Skeletal muscle tissue (tissue), 4 donors: Measurements from ENCODE around the gene MLXIPL. TPM values are rescaled to one million over a fixed set of nuclear protein-coding genes. Genes with fewer than 3 reads are reported as not detected.
"Not testable (repeated sequence)": the region's sequence is repeated elsewhere in the genome, so short reads cannot be mapped to it uniquely, and the experiment has no call there.

ENCODE experiments used
- H3K27ac ChIP-seq: one replicate; pipeline ENCODE4 v1.7.0; 2013; ENCODE audit warnings: mild to moderate bottlenecking, low read depth, low read length, inconsistent platforms
- H3K27me3 ChIP-seq, 3 donors: one replicate each; pipeline ENCODE4 v1.7.0; 2013; ENCODE audit warnings: low read length in 3 of 3; ENCODE audit not compliant: control insufficient read depth in 3 of 3, insufficient read depth in 3 of 3
- H3K36me3 ChIP-seq, 3 donors: one replicate each; pipeline ENCODE4 v1.7.0; 2013; ENCODE audit warnings: low read length in 3 of 3; ENCODE audit not compliant: control insufficient read depth in 3 of 3, insufficient read depth in 3 of 3
- H3K4me1 ChIP-seq, 3 donors: one replicate each; pipeline ENCODE4 v1.7.0; 2013; ENCODE audit warnings: low read length in 3 of 3, mild to moderate bottlenecking in 3 of 3; ENCODE audit not compliant: control insufficient read depth in 3 of 3, insufficient read depth in 3 of 3
- H3K4me3 ChIP-seq, 3 donors: one replicate each; pipeline ENCODE4 v1.7.0; 2013; ENCODE audit warnings: low read length in 3 of 3
- H3K9ac ChIP-seq, 3 donors: one replicate each; pipeline ENCODE4 v1.7.0; 2013; ENCODE audit warnings: low read length in 3 of 3, mild to moderate bottlenecking in 3 of 3, moderate library complexity in 2 of 3, low read depth in 1 of 3
- H3K9me3 ChIP-seq, 3 donors: one replicate each; pipeline ENCODE4 v1.7.0; 2013; ENCODE audit warnings: low read length in 3 of 3; ENCODE audit not compliant: control insufficient read depth in 3 of 3
- total RNA-seq: library from RNA; depleted of rRNA; stranded (reverse); fragments of >200 nt; gene quantifications from one replicate; pipeline ENCODE4 v1.2.3, GENCODE V29; 2014
- donor health status: Osteomylitis.

The MLXIPL gene
- total RNA-seq, 1 donor from 2014 or later, result 1.6 TPM

DNA sequence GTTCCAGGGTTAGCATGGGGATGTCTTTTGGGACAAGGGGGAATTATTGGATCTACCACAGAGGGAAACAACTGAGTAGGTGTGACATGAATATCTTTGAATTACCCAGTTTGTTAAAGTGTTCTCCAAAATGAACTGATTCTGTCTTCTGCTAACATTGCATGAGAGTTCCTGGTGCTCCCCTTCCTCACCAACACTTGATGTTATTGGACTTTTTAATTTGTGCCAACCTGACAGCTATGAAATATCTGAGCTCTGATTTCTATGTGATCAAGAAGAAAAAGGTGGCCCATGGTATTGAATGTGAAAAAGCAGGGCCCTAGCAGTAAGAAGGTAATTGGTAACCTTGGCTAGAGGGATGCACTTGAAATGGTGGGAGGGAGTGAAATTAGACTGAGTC is 38.7 kb upstream of the MLXIPL start:
- no peak overlapping the region for H3K4me3 ChIP-seq
- H3K27me3 ChIP-seq, result peaks cover 0 to 2% (median 0%) of the 10 kb centered on the region in 3 donors
- peaks cover 0 to 7% (median 0%) of the 10 kb centered on the region in 3 donors for H3K9me3 ChIP-seq
- H3K27ac ChIP-seq, result no peak overlapping the region
- H3K4me1 ChIP-seq, result peaks cover 0 to 2% (median 0%) of the 10 kb centered on the region in 3 donors
- no peaks in the 10 kb centered on the region for H3K36me3 ChIP-seq
- no peak overlapping the region for H3K9ac ChIP-seq

DNA sequence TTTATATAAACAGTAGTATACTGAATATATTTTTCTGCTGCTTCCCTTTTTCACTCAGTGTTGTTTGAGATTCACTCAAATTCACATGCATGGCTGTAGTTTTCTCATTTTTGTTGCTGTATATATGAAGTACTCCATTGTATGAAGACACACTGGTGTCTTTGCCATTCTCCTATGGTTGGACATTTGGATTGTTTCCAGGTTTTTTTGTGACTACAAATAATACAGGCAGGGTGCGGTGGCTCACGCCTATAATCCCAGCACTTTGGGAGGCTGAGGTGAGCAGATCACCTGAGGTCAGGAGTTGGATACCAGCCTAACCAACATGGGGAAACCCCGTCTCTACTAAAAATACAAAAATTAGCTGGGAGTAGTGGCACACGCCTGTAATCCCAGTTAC is 36.3 kb upstream of the MLXIPL start:
- H3K9ac ChIP-seq, H3K4me3 ChIP-seq, H3K27me3 ChIP-seq, H3K36me3 ChIP-seq, H3K9me3 ChIP-seq, H3K27ac ChIP-seq, H3K4me1 ChIP-seq: not testable (repeated sequence)

DNA sequence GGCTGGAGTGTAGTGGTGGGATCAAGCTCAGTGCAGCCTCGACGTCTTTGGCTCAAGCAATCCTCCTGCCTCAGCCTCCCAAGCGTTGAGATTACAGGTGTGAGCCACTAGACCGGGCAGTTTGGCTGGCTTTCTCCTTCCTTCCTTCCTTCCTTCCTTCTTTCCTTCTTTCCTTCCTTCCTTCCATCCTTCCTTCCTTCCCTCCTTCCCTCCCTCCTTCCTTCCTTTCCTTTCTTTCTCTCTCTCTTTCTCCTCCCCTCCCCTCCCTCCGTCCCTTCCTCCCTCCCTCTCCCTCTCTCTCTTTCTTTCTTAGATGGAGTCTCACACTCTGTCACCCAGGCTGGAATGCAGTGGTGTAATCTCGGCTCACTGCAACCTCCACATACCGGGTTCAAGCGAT is 35.7 kb upstream of the MLXIPL start:
- Histone ChIP-seq H3K36me3 (no peaks in the 10 kb centered on the region), H3K4me1 (no peaks in the 10 kb centered on the region), H3K27me3 (peaks cover 0 to 2% (median 0%) of the 10 kb centered on the region in 3 donors), H3K9me3 (peaks cover 0 to 7% (median 0%) of the 10 kb centered on the region in 3 donors), H3K9ac (no peak overlapping the region), H3K4me3 (no peak overlapping the region), H3K27ac (no peak overlapping the region)

DNA sequence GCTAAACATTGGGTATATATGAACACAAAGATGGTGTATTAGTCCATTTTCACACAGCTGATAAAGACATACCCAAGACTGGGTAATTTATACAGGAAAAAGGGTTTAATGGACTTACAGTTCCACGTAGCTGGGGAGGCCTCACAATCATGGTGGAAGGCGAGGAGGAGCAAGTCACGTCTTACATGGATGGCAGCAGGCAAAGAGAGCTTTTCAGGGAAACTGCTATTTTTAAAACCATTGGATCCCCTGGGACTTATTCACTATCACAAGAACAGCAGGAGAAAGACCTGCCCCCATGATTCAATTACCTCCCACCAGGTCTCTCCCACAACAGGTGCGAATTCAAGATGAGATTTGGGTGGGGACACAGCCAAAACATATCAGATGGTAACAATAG is 31.0 kb upstream of the MLXIPL start:
- H3K27me3 ChIP-seq, H3K36me3 ChIP-seq, H3K4me1 ChIP-seq: not testable (repeated sequence)

DNA sequence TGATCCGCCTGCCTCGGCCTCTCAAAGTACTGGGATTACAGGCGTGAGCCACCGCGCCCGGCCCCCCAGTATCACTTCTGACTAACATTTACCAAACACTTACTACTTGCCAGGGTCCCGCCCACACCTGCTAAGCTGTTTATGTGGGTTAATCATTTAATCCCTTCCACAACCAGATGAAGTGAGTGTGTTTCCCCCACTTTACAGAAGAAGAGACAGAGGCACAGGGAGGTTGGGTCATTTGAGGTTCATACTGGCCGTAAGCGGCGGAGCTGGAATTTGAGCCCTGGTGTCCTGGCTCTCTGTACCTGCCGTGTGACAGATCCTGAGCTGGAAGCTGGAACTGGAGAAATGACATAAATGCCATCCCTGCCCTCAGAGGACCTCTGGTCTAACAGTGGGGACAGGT is 28.2 kb upstream of the MLXIPL start:
- Histone ChIP-seq H3K4me3 (no peak overlapping the region), H3K27ac (no peak overlapping the region), H3K4me1 (no peaks in the 10 kb centered on the region), H3K9me3 (no peaks in the 10 kb centered on the region), H3K27me3 (peaks cover 22 to 28% (median 24%) of the 10 kb centered on the region in 3 donors), H3K9ac (no peak overlapping the region), H3K36me3 (no peaks in the 10 kb centered on the region)

More for the DNA sequence above, 31.0 kb upstream of the MLXIPL start:
- H3K9me3 ChIP-seq, H3K4me3 ChIP-seq, H3K27ac ChIP-seq, H3K9ac ChIP-seq: not testable (repeated sequence)

DNA sequence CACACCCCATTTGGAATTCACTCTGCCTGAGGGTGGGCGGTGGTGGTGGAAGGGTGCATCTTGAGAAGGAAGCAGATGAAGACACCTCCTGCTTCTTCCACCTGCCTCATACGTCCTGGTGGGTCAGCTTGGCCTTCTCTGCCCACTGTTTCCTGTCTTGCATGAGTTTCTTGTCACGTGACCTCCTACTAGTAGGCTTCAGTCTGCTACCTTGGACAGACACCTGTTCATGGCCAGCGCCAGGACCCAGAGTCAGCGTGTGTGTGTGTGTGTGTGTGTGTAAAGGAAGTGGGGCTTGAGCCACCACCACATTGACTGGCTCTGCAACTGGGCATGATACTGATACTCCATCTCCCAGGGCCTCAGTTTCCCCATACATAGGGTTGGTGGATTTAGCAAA is 26.2 kb upstream of the MLXIPL start:
- peaks cover 35 to 44% (median 42%) of the 10 kb centered on the region in 3 donors for H3K27me3 ChIP-seq

DNA sequence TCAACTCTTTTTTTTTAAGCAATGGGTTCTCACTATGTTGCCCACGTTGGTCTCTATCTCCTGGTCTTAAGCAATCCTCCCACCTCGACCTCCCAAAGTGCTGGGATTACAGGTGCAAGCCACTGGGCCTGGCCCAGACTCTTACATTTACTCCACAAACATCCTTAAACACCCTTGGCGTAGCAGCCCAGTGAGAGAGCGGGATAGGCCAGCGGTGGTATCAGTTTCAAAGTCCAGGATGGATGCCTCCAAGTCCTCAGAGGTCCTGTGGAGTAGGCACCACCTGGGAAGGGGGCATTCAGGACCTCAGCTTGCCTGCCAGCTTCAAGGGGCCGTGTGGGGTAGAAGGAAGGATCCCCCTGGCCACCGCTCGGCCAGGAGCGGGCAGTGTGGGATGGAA is 25.3 kb upstream of the MLXIPL start:
- Histone ChIP-seq H3K27ac (no peak overlapping the region), H3K4me3 (no peak overlapping the region), H3K4me1 (peaks cover 0 to 2% (median 0%) of the 10 kb centered on the region in 3 donors), H3K9ac (no peak overlapping the region), H3K9me3 (no peaks in the 10 kb centered on the region), H3K27me3 (peaks cover 35 to 49% (median 45%) of the 10 kb centered on the region in 3 donors), H3K36me3 (no peaks in the 10 kb centered on the region)

More for the DNA sequence above, 26.2 kb upstream of the MLXIPL start:
- peaks cover 0 to 2% (median 0%) of the 10 kb centered on the region in 3 donors for H3K4me1 ChIP-seq
- no peaks in the 10 kb centered on the region for H3K9me3 ChIP-seq
- H3K36me3 ChIP-seq, result no peaks in the 10 kb centered on the region
- H3K9ac ChIP-seq, result no peak overlapping the region
- no peak overlapping the region for H3K4me3 ChIP-seq
- H3K27ac ChIP-seq, result no peak overlapping the region

DNA sequence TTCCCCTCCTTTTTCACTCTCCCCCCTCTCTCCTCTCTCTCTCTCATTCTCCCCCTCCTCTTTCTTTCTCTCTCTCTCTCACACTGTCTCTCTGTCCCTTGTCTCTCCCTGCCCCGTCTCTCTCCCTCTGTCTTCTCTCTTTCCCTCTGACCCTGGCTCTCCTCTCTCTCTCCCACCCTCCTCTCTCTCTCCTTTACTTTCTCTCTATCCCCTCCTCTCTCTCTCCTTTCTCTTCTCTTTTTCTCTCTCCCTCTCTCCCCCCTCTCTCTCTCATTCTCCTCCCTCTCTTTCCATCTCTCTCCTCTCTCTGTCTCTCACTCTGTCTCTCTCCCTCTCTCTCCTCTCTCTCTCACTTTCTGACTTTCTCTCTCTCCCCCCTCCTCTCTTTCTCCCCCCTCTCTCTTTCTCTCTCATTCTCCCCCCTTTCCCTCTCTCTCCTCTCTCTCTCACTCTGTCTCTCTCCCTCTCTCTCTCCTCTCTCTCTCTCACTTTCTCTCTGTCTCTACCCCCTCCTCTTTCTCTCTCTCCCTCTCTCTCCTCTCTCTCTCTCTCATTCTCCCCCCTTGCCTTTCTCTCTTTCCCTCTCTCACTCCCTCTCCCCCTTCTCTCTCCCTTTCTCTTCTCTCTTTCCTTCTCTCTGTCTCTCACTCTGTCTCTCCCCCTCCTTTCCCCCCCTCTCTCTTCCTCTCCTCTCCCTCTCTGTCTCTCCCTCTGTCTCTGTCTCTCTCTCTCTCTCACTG is 24.4 kb upstream of the MLXIPL start:
- H3K4me3 ChIP-seq, result no peak overlapping the region
- H3K9ac ChIP-seq, result no peak overlapping the region
- no peaks in the 10 kb centered on the region for H3K9me3 ChIP-seq
- no peaks in the 10 kb centered on the region for H3K36me3 ChIP-seq
- peaks cover 35 to 53% (median 47%) of the 10 kb centered on the region in 3 donors for H3K27me3 ChIP-seq
- H3K27ac ChIP-seq, result no peak overlapping the region
- H3K4me1 ChIP-seq, result peaks cover 0 to 2% (median 0%) of the 10 kb centered on the region in 3 donors

DNA sequence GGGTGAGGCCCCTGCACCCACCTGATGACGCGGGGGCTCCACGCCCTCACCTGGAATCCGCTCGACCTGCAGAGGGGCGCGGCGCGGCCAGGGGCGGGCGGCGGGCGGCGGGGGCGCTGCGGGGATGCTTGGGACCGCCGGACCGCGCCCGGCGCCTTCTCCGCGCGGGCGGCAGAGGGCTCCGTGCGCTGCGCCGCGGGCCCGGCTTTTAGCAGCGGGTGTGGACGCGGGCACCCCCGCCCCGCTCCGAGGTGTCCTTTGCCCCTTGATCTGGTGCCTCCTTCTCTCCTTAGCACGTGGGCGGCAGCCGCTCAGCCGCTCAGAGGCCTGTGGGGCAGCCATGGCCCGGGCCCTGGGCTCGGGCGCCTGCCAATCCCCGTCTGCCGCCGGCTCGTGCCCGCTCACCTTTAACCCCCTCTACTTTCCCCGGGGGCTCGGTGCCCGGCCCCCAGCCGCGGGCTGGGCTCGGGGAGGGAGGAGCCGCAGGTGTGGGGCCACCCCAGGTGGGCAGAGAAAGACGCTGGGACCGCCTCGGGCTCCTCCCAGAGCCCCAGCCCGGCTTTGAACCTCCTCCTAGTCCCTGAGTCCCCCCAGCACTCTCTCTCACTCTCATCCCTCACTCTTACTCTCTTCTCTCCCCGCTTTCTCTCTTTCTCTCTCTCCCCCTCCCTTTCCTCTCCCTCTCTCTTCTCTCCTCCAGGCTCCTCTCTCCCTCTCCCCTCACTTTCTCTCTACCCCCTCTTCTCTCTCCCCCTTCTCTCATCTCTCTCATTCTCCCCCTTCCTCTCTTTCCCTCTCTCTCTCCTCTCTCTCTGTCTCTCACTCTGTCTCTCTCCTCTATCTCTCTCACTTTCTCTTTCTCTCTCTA is 23.6 kb upstream of the MLXIPL start:
- H3K9ac ChIP-seq, result peak overlapping the region in 1 of 3 donors; percentile 57
- peaks cover 0 to 2% (median 0%) of the 10 kb centered on the region in 3 donors for H3K4me1 ChIP-seq
- H3K4me3 ChIP-seq, result peak overlapping the region; percentile 14 to 54 (median 36)
- H3K27me3 ChIP-seq, result peaks cover 38 to 53% (median 47%) of the 10 kb centered on the region in 3 donors
- H3K9me3 ChIP-seq, result no peaks in the 10 kb centered on the region
- no peak overlapping the region for H3K27ac ChIP-seq
- no peaks in the 10 kb centered on the region for H3K36me3 ChIP-seq
